Eye (tissue), 1 donor: ENCODE data around the gene BMS1.

Source experiments
- DNase-seq: peaks from one replicate; pipeline ENCODE4 v3.0.0-alpha.2; 2015

BMS1 gene

GRCh38 chr10:42868530-42868929 lies 85.9 kb downstream of the BMS1 start:
- no peak for DNase-seq

GRCh38 chr10:42869977-42870350 lies 87.4 kb downstream of the BMS1 start:
- no peak for DNase-seq

GRCh38 chr10:42871138-42871641 lies 88.6 kb downstream of the BMS1 start:
- DNase-seq = peak; percentile 10

- DNase-seq = no peak
Measured at GRCh38 chr10:42871823-42872222, 89.2 kb downstream of the BMS1 start.

GRCh38 chr10:42872865-42873435 lies 90.4 kb downstream of the BMS1 start:
- DNase-seq = no peak

GRCh38 chr10:42874713-42875387 lies 92.3 kb downstream of the BMS1 start:
- no peak for DNase-seq

GRCh38 chr10:42875388-42875755 lies 92.8 kb downstream of the BMS1 start:
- DNase-seq = no peak

GRCh38 chr10:42875798-42876341 lies 93.3 kb downstream of the BMS1 start:
- peak; percentile 37 for DNase-seq

GRCh38 chr10:42876476-42876875 lies 93.9 kb downstream of the BMS1 start:
- DNase-seq = no peak

GRCh38 chr10:42876945-42877344 lies 94.3 kb downstream of the BMS1 start:
- DNase-seq = no peak

- no peak for DNase-seq
Measured at GRCh38 chr10:42877496-42878030, 95.0 kb downstream of the BMS1 start.

GRCh38 chr10:42878134-42878820 lies 95.7 kb downstream of the BMS1 start:
- DNase-seq = no peak

GRCh38 chr10:42878821-42879195 lies 96.2 kb downstream of the BMS1 start:
- no peak for DNase-seq

GRCh38 chr10:42879380-42880254 lies 97.0 kb downstream of the BMS1 start:
- DNase-seq = no peak

- DNase-seq = no peak
Measured at GRCh38 chr10:42880255-42880620, 97.6 kb downstream of the BMS1 start.

- no peak for DNase-seq
Measured at GRCh38 chr10:42882597-42882996, 100.0 kb downstream of the BMS1 start.
